ENCODE data around the gene C11orf97. TPM values are rescaled to one million over a fixed set of nuclear protein-coding genes. Genes with fewer than 3 reads are reported as not detected.
"Not testable (repeated sequence)": the region's sequence is repeated elsewhere in the genome, so short reads cannot be mapped to it uniquely, and the experiment has no call there.

C11orf97 gene
- total and polyA plus RNA-seq, 10 donors = 0.11 TPM; not detected in 9

DNA sequence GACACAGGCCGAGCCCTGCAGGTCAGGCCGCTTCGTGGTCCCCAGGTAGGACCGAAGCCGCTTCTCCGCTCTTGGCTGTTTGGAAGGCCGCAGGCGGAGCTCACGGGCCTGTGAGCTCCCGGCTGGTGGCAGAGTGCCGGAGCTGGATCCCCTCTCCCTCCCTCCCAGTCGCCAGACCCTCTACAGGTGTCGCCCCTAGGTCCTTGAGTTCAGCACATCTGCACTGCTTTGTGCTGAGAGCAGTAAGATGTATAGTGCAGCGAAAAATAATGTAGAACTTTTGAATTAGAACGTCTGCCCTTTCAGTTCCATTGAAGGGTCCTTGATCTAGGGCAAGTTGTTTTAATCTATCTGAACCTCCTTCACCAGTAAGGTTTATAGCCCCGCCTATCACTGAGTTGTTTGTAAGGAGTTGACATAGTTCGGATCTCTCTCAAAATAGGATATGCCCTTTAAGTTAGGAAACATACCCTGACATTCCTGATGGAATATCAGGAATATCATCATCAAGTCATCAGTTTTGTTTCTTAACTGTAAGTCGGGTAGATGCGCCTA is 18.1 kb upstream of the C11orf97 start:
- WGBS, 5 donors = 5 to 13% (median 7%) methylated on average over 9 to 19 of the region's 19 CpGs
- no peaks in the 10 kb centered on the region for H3K27me3 ChIP-seq (replicated peaks in 1 of 7)
- no peak for DNase-seq
- TF ChIP-seq CTCF (IDR thresholded peaks at IDR 0.05 in 8 of 11, conservative IDR thresholded peaks at IDR 0.05 in 3 of 11) = no peak
- TF ChIP-seq POLR2AphosphoS5 (IDR thresholded peaks at IDR 0.05) = peak in 1 of 3 donors; percentile 75
- intact Hi-C loops (cut with DNase I; ENCODE audit: low total_unique reads) = no loop called here
- H3K9me3 ChIP-seq = no peaks in the 10 kb centered on the region
- H3K4me1 ChIP-seq = peaks cover 21 to 42% (median 34%) of the 10 kb centered on the region in 6 donors
- H3K27ac ChIP-seq = peak overlapping the region; percentile 61 to 90 (median 86)
- H3K36me3 ChIP-seq = peaks cover 0 to 45% (median 36%) of the 10 kb centered on the region in 6 donors
- H3K4me3 ChIP-seq = peak overlapping the region; percentile 63 to 91 (median 86)

DNA sequence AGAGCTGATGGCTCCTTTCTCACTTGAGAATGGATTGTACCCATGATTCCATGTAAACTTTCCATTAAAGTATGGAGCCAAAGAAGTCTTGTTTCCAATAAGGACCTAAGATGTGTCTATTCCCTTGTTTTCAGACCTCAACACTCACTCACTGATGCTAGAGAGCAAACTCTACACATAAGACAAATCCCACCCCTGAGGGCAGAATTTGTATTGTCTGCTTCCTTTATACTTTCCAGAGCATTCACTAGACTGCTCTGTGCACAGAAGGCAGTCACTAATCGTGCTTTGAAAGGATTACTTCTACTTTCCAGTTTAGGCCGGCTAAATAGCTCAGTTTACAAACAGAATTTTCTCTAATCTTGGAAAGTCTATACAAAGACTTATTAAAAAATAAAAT is 12.1 kb upstream of the C11orf97 start:
- DNase-seq = no peak
- Histone ChIP-seq H3K27ac (no peak overlapping the region), H3K9me3 (no peaks in the 10 kb centered on the region), H3K4me1 (peaks cover 5 to 10% (median 7%) of the 10 kb centered on the region in 6 donors), H3K27me3 (replicated peaks in 1 of 7) (no peaks in the 10 kb centered on the region), H3K4me3 (no peak overlapping the region), H3K36me3 (peaks cover 3 to 65% (median 45%) of the 10 kb centered on the region in 6 donors)
- no peak for TF ChIP-seq POLR2AphosphoS5 (IDR thresholded peaks at IDR 0.05)
- TF ChIP-seq POLR2A (IDR thresholded peaks at IDR 0.05) = no peak
- no peak for TF ChIP-seq CTCF (IDR thresholded peaks at IDR 0.05 in 8 of 11, conservative IDR thresholded peaks at IDR 0.05 in 3 of 11)
- intact Hi-C loops (cut with DNase I; ENCODE audit: low total_unique reads) = loop anchor here (10.0 kb wide), 2 partner anchors 175 to 605 kb away; no protein-coding TSS in a partner anchor
- WGBS, 5 donors = 88 to 94% (median 92%) methylated on average over 2 of the region's 2 CpGs

- WGBS, 5 donors = 75 to 86% (median 82%) methylated on average over 2 of the region's 2 CpGs
- H3K27ac ChIP-seq = no peak overlapping the region
- H3K4me1 ChIP-seq = no peaks in the 10 kb centered on the region
- no peaks in the 10 kb centered on the region for H3K27me3 ChIP-seq (replicated peaks in 1 of 7)
- peaks cover 3 to 63% (median 44%) of the 10 kb centered on the region in 6 donors for H3K36me3 ChIP-seq
- no peak for DNase-seq
- TF ChIP-seq POLR2AphosphoS5 (IDR thresholded peaks at IDR 0.05) = no peak
- TF ChIP-seq CTCF (IDR thresholded peaks at IDR 0.05 in 8 of 11, conservative IDR thresholded peaks at IDR 0.05 in 3 of 11) = no peak
- TF ChIP-seq POLR2A (IDR thresholded peaks at IDR 0.05) = no peak
- no peaks in the 10 kb centered on the region for H3K9me3 ChIP-seq
- intact Hi-C loops (cut with DNase I; ENCODE audit: low total_unique reads) = loop anchor here (10.0 kb wide), 2 partner anchors 177 to 607 kb away; no protein-coding TSS in a partner anchor
- no peak overlapping the region for H3K4me3 ChIP-seq
Measured at GRCh38 chr11:94501522-94501921, 10.7 kb upstream of the C11orf97 start.

DNA sequence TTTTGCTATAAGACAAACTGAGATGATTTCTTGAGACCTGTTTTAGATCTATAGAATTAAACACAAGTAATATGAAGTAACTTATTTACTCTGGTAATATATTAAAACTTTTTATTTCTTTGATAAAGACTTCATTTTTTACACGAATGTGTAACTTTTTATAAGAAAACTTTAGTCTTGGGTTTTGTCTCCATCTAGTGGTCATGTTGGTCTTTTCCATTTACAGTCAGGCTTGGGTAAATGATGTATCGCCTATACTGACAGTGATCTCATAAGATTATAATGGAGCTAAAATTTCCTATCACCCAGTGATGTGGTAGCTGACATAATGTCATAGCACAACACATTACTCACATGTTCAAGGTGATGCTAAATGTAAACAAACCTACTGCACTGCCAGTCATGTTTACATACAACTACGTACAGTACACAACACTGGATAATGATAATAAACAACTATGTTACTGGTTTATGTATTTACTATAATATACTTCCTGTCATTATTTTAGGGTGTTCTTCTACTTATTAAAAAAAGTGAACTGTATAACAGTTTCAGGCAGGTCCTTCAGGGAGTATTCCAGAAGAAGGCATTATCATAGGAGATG is 7.5 kb upstream of the C11orf97 start:
- no peaks in the 10 kb centered on the region for H3K4me1 ChIP-seq
- no peak for DNase-seq
- 4 to 27% (median 16%) methylated on average over 3 of the region's 3 CpGs for WGBS, 5 donors
- H3K9me3 ChIP-seq = no peaks in the 10 kb centered on the region
- H3K4me3 ChIP-seq = no peak overlapping the region
- peaks cover 3 to 30% (median 16%) of the 10 kb centered on the region in 6 donors for H3K36me3 ChIP-seq
- no peak overlapping the region for H3K27ac ChIP-seq
- H3K27me3 ChIP-seq (replicated peaks in 1 of 7) = no peaks in the 10 kb centered on the region
- TF ChIP-seq POLR2AphosphoS5 (IDR thresholded peaks at IDR 0.05) (no peak), CTCF (IDR thresholded peaks at IDR 0.05 in 8 of 11, conservative IDR thresholded peaks at IDR 0.05 in 3 of 11) (peak; percentile 50 to 84 (median 74)), POLR2A (IDR thresholded peaks at IDR 0.05) (no peak)
- intact Hi-C loops (cut with DNase I; ENCODE audit: low total_unique reads) = loop anchor here (10.0 kb wide), 2 partner anchors 180 to 610 kb away; no protein-coding TSS in a partner anchor

- H3K9me3 ChIP-seq, H3K27ac ChIP-seq, H3K4me3 ChIP-seq, DNase-seq, H3K4me1 ChIP-seq: not testable (repeated sequence)
- intact Hi-C loops (cut with DNase I; ENCODE audit: low total_unique reads) = loop anchor here (10.0 kb wide), 2 partner anchors 182 to 612 kb away; no protein-coding TSS in a partner anchor
- WGBS, 5 donors = 83 to 95% (median 86%) methylated on average over 5 of the region's 5 CpGs
- H3K36me3 ChIP-seq = peaks cover 0 to 13% (median 2%) of the 10 kb centered on the region in 6 donors
- peaks cover 0 to 10% (median 0%) of the 10 kb centered on the region in 7 donors for H3K27me3 ChIP-seq (replicated peaks in 1 of 7)
Measured at GRCh38 chr11:94506513-94506912, 5.7 kb upstream of the C11orf97 start.

Measured in spleen (tissue), 11 donors.